Upper lobe of right lung (tissue), 1 donor: ENCODE data around the gene POT1. TPM values are rescaled to one million over a fixed set of nuclear protein-coding genes. Genes with fewer than 3 reads are reported as not detected.

Experiments
- ATAC-seq: fragments of 200-7000 bp; cut with Tn5 transposase; one replicate; pipeline ENCODE4 v1.9.1; 2020; ENCODE audit warnings: mild to moderate bottlenecking, moderate library complexity
- DNase-seq: peaks from one replicate; pipeline ENCODE4 v3.0.0-alpha.2; 2020
- H3K27ac ChIP-seq: fragments of 200-600 bp; one replicate; pipeline ENCODE4 v1.8.0; 2022
- H3K27me3 ChIP-seq: fragments of 200-600 bp; one replicate; pipeline ENCODE4 v1.8.0; 2022; ENCODE audit warnings: mild to moderate bottlenecking
- H3K36me3 ChIP-seq: fragments of 200-600 bp; one replicate; pipeline ENCODE4 v1.8.0; 2022
- H3K4me1 ChIP-seq: fragments of 200-600 bp; one replicate; pipeline ENCODE4 v1.8.0; 2022
- H3K4me3 ChIP-seq: fragments of 200-600 bp; one replicate; pipeline ENCODE4 v1.8.0; 2022; ENCODE audit warnings: mild to moderate bottlenecking
- H3K9me3 ChIP-seq: fragments of 200-600 bp; one replicate; pipeline ENCODE4 v1.8.0; 2022
- intact Hi-C: fragments of 100-400 bp; cut with DNase I; formaldehyde crosslinking; loops from one replicate; pipeline ENCODE4 v1.11.0; 2022
- total RNA-seq: library from RNA; stranded (reverse); fragmentation: NEBNext Ultra II Directional; extraction: Animal tissue kit (Norgen Biotek cat#: 25700); gene quantifications from one replicate; pipeline ENCODE4 v1.2.1, GENCODE V29; 2021
- TF ChIP-seq, protein P1 (sequence below): fragments of 200-600 bp; IDR thresholded peaks from one replicate; pipeline ENCODE4 v1.8.0; 2022; ENCODE audit warnings: antibody characterized with exemption
- donor health status: DM: no; HTN: yes; CAD: no; lungs with severe emphysema.

POT1 gene
- total RNA-seq, 1 donor from 2014 or later, result 15.7 TPM

- intact Hi-C loops, result no loop called here
- Histone ChIP-seq H3K9me3 (no peaks in the 10 kb centered on the region), H3K4me1 (no peaks in the 10 kb centered on the region), H3K4me3 (no peak overlapping the region), H3K27ac (no peak overlapping the region), H3K27me3 (no peaks in the 10 kb centered on the region), H3K36me3 (peaks cover 8% of the 10 kb centered on the region)
- no peak for DNase-seq
- ATAC-seq, result no peak
- TF ChIP-seq, protein P1, sequence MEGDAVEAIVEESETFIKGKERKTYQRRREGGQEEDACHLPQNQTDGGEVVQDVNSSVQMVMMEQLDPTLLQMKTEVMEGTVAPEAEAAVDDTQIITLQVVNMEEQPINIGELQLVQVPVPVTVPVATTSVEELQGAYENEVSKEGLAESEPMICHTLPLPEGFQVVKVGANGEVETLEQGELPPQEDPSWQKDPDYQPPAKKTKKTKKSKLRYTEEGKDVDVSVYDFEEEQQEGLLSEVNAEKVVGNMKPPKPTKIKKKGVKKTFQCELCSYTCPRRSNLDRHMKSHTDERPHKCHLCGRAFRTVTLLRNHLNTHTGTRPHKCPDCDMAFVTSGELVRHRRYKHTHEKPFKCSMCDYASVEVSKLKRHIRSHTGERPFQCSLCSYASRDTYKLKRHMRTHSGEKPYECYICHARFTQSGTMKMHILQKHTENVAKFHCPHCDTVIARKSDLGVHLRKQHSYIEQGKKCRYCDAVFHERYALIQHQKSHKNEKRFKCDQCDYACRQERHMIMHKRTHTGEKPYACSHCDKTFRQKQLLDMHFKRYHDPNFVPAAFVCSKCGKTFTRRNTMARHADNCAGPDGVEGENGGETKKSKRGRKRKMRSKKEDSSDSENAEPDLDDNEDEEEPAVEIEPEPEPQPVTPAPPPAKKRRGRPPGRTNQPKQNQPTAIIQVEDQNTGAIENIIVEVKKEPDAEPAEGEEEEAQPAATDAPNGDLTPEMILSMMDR, result no peak
These were observed 19.8 kb downstream of the POT1 start for GRCh38 chr7:124909808-124910207.

GRCh38 chr7:124908259-124908658 lies 21.4 kb downstream of the POT1 start:
- intact Hi-C loops, result no loop called here
- H3K36me3 ChIP-seq, result peaks cover 3% of the 10 kb centered on the region
- no peak for ATAC-seq
- H3K4me3 ChIP-seq, result no peak overlapping the region
- no peaks in the 10 kb centered on the region for H3K9me3 ChIP-seq
- no peaks in the 10 kb centered on the region for H3K27me3 ChIP-seq
- no peaks in the 10 kb centered on the region for H3K4me1 ChIP-seq
- no peak overlapping the region for H3K27ac ChIP-seq
- TF ChIP-seq, protein P1, result no peak
- DNase-seq, result no peak

GRCh38 chr7:124907490-124907889 lies 22.1 kb downstream of the POT1 start:
- no peak overlapping the region for H3K27ac ChIP-seq
- no peaks in the 10 kb centered on the region for H3K9me3 ChIP-seq
- no peak for DNase-seq
- H3K36me3 ChIP-seq, result no peaks in the 10 kb centered on the region
- no peaks in the 10 kb centered on the region for H3K4me1 ChIP-seq
- intact Hi-C loops, result no loop called here
- TF ChIP-seq, protein P1, result no peak
- H3K4me3 ChIP-seq, result no peak overlapping the region
- ATAC-seq, result no peak
- no peaks in the 10 kb centered on the region for H3K27me3 ChIP-seq

- no peak for DNase-seq
These were observed 31.1 kb downstream of the POT1 start for GRCh38 chr7:124898531-124898930.

GRCh38 chr7:124896001-124896400 lies 33.6 kb downstream of the POT1 start:
- DNase-seq (no peak), ATAC-seq (no peak)
- H3K9me3 ChIP-seq, result no peaks in the 10 kb centered on the region
- H3K36me3 ChIP-seq, result peaks cover 15% of the 10 kb centered on the region
- no peaks in the 10 kb centered on the region for H3K27me3 ChIP-seq
- TF ChIP-seq, protein P1, result no peak
- no peak overlapping the region for H3K4me3 ChIP-seq
- no peak overlapping the region for H3K27ac ChIP-seq
- H3K4me1 ChIP-seq, result no peaks in the 10 kb centered on the region
- intact Hi-C loops, result no loop called here

More at GRCh38 chr7:124898531-124898930, 31.1 kb downstream of the POT1 start:
- H3K9me3 ChIP-seq, result no peaks in the 10 kb centered on the region
- peaks cover 5% of the 10 kb centered on the region for H3K36me3 ChIP-seq
- intact Hi-C loops, result no loop called here
- H3K27ac ChIP-seq, result no peak overlapping the region
- no peaks in the 10 kb centered on the region for H3K27me3 ChIP-seq
- no peak for ATAC-seq
- no peaks in the 10 kb centered on the region for H3K4me1 ChIP-seq
- no peak overlapping the region for H3K4me3 ChIP-seq
- TF ChIP-seq, protein P1, result no peak
